Osteoblast (primary cell): ENCODE measurements around the gene WWOX. TPM values are rescaled to one million over a fixed set of nuclear protein-coding genes. Genes with fewer than 3 reads are reported as not detected.

Experiments
- DNase-seq: peaks from one replicate; pipeline ENCODE4 v3.0.0; 2011; ENCODE audit warnings: low spot score, mixed read lengths; ENCODE audit not compliant: insufficient read length; ENCODE audit errors: missing footprints
- H2AFZ ChIP-seq: 2 replicates; pipeline ENCODE4 v1.6.0; 2011; ENCODE audit warnings: mild to moderate bottlenecking, low read length
- H3K27ac ChIP-seq: 2 replicates; pipeline ENCODE4 v1.5.1; 2011; ENCODE audit warnings: mild to moderate bottlenecking, low read depth, low read length, moderate library complexity
- H3K27me3 ChIP-seq: 2 replicates; pipeline ENCODE4 v1.6.0; 2012; ENCODE audit warnings: mild to moderate bottlenecking, control low read depth, inconsistent platforms, low read length, moderate library complexity; ENCODE audit not compliant: insufficient read depth
- H3K36me3 ChIP-seq: 2 replicates; pipeline ENCODE4 v1.5.1; 2011; ENCODE audit warnings: mild to moderate bottlenecking, low read length, control low read depth, moderate library complexity; ENCODE audit not compliant: insufficient read depth
- H3K4me1 ChIP-seq: 2 replicates; pipeline ENCODE4 v1.5.1; 2011; ENCODE audit warnings: mild to moderate bottlenecking, low read length, control low read depth, moderate library complexity; ENCODE audit not compliant: insufficient read depth
- H3K4me2 ChIP-seq: 2 replicates; pipeline ENCODE4 v1.6.0; 2011; ENCODE audit warnings: mild to moderate bottlenecking, low read length; ENCODE audit not compliant: insufficient read depth
- H3K4me3 ChIP-seq: fragments of 200-600 bp; sonication (generic); 3 replicates; pipeline ENCODE4 v1.5.1; 2012; ENCODE audit warnings: mild to moderate bottlenecking, low read length, inconsistent platforms; ENCODE audit not compliant: insufficient read depth
- H3K79me2 ChIP-seq: 2 replicates; pipeline ENCODE4 v1.6.0; 2012; ENCODE audit warnings: mild to moderate bottlenecking, low read length, control low read depth, inconsistent platforms; ENCODE audit not compliant: insufficient read depth
- H3K9me3 ChIP-seq: 2 replicates; pipeline ENCODE4 v1.5.1; 2011; ENCODE audit warnings: low read depth, low read length, control low read depth
- H4K20me1 ChIP-seq: 2 replicates; pipeline ENCODE4 v1.6.0; 2012; ENCODE audit warnings: mild to moderate bottlenecking, low read length, control low read depth; ENCODE audit not compliant: insufficient read depth
- total RNA-seq: library from RNA; depleted of rRNA; stranded (reverse); fragments of >200 nt; gene quantifications from 2 replicates; pipeline ENCODE4 v1.2.3, GENCODE V29; 2012
- TF ChIP-seq, protein P1 (sequence below): IDR thresholded peaks from 2 replicates; pipeline ENCODE4 v1.5.1; 2011; ENCODE audit warnings: mild to moderate bottlenecking, low read depth, low read length, moderate library complexity; ENCODE audit errors: extremely low read depth

Gene WWOX
- total RNA-seq, 1 donor: 23.9 TPM

DNA sequence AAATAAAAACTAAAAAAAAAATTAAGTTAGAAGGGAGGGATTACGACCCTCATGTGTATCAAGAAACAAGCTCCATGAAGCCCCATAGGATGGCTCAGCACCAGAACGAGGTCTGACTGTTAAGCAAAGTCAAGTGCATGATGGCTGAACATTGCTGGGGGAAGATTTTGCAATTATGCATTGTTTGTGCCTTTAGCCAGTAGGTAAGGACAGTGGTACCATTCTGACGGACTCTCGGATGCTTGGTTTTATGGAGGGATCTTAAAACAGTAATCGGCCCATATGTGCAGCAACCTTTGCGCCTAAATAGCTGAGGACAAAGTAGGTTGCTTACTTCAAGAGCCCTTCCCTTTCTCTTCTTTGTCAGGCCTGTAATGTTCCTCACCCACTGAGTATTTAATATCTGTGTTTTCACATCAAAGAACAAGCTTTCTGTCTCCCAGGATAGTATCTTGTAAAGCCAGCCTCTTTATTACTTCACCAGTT is 186.0 kb downstream of the WWOX start:
- H2AFZ ChIP-seq: no peak overlapping the region
- no peaks in the 10 kb centered on the region for H4K20me1 ChIP-seq
- H3K4me3 ChIP-seq: no peak overlapping the region
- H3K9me3 ChIP-seq: no peaks in the 10 kb centered on the region
- H3K27me3 ChIP-seq: no peaks in the 10 kb centered on the region
- H3K4me2 ChIP-seq: no peak overlapping the region
- H3K36me3 ChIP-seq: no peaks in the 10 kb centered on the region
- TF ChIP-seq, protein P1, sequence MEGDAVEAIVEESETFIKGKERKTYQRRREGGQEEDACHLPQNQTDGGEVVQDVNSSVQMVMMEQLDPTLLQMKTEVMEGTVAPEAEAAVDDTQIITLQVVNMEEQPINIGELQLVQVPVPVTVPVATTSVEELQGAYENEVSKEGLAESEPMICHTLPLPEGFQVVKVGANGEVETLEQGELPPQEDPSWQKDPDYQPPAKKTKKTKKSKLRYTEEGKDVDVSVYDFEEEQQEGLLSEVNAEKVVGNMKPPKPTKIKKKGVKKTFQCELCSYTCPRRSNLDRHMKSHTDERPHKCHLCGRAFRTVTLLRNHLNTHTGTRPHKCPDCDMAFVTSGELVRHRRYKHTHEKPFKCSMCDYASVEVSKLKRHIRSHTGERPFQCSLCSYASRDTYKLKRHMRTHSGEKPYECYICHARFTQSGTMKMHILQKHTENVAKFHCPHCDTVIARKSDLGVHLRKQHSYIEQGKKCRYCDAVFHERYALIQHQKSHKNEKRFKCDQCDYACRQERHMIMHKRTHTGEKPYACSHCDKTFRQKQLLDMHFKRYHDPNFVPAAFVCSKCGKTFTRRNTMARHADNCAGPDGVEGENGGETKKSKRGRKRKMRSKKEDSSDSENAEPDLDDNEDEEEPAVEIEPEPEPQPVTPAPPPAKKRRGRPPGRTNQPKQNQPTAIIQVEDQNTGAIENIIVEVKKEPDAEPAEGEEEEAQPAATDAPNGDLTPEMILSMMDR: no peak
- H3K79me2 ChIP-seq: no peaks in the 10 kb centered on the region
- H3K27ac ChIP-seq: no peak overlapping the region
- no peak for DNase-seq
- H3K4me1 ChIP-seq: no peaks in the 10 kb centered on the region

DNA sequence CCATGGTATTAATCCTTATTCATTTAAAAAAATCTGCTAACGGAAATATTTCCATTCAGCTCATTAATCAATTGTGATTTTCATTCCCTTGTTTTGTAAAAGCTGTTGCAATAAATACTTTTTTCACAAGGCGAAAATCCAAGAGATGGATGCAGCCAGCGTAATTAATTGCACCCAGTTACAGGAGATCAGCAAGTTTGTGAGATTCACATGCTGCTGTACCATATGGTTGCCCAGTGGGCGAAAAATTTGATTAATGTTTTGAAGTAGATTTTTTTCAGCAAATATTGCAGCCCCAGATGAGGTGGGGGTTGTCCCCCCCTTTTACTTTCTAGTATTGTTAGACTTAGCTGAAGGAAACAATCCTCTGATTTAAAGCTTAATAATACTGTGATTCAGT is 186.6 kb downstream of the WWOX start:
- H3K9me3 ChIP-seq: no peaks in the 10 kb centered on the region
- no peaks in the 10 kb centered on the region for H4K20me1 ChIP-seq
- DNase-seq: no peak

DNA sequence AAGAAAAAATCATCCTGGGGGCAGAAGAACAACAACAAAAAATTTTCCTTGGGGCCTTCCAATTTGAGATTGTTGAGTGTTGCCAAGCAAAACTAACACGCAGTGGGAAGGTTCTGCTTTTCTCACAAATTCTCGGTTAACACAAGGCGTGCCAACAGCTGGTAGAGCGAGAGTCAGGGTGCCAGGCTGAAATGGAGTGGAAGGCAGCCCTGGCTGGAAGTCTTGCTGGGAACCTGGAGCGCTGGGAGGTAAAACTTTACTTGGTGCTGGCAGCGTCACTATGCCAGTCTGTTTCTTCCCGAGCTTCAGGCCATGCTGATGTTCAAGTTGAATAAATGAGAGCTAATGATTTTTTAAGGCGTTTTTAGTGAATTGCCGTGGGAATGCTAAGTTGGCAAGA is 189.4 kb downstream of the WWOX start:
- H3K4me1 ChIP-seq: no peaks in the 10 kb centered on the region
- no peak overlapping the region for H3K4me3 ChIP-seq
- H2AFZ ChIP-seq: no peak overlapping the region
- DNase-seq: no peak
- TF ChIP-seq, protein P1: no peak
- H3K9me3 ChIP-seq: no peaks in the 10 kb centered on the region
- no peak overlapping the region for H3K27ac ChIP-seq
- no peaks in the 10 kb centered on the region for H3K27me3 ChIP-seq
- no peaks in the 10 kb centered on the region for H4K20me1 ChIP-seq
- no peaks in the 10 kb centered on the region for H3K36me3 ChIP-seq
- H3K4me2 ChIP-seq: no peak overlapping the region
- H3K79me2 ChIP-seq: no peaks in the 10 kb centered on the region

More for the DNA sequence above, 186.6 kb downstream of the WWOX start:
- TF ChIP-seq, protein P1: no peak
- Histone ChIP-seq H3K27ac (no peak overlapping the region), H3K4me3 (no peak overlapping the region), H3K36me3 (no peaks in the 10 kb centered on the region), H3K79me2 (no peaks in the 10 kb centered on the region), H3K4me2 (no peak overlapping the region), H2AFZ (no peak overlapping the region), H3K27me3 (no peaks in the 10 kb centered on the region), H3K4me1 (no peaks in the 10 kb centered on the region)

- Histone ChIP-seq H3K27ac (no peak overlapping the region), H3K4me1 (no peaks in the 10 kb centered on the region), H3K36me3 (no peaks in the 10 kb centered on the region), H3K79me2 (no peaks in the 10 kb centered on the region), H3K4me2 (no peak overlapping the region), H3K27me3 (no peaks in the 10 kb centered on the region), H3K9me3 (no peaks in the 10 kb centered on the region), H3K4me3 (no peak overlapping the region), H2AFZ (no peak overlapping the region), H4K20me1 (no peaks in the 10 kb centered on the region)
- DNase-seq: no peak
- TF ChIP-seq, protein P1: no peak
These were observed 189.9 kb downstream of the WWOX start for GRCh38 chr16:78289373-78289772.
